NOMO-1 treated with dmso at 0.1 percent for 144 hours (cell line): ENCODE data around the gene DNM3.
"Not testable (repeated sequence)": the region's sequence is repeated elsewhere in the genome, so short reads cannot be mapped to it uniquely, and the experiment has no call there.

Experiments used
- DNase-seq: peaks from one replicate; lab custom pipeline; 2025; ENCODE audit not compliant: unreplicated experiment; lab: John Stamatoyannopoulos, UW

Gene DNM3

GRCh38 chr1:172307508-172307907 lies 466.2 kb downstream of the DNM3 start:
- DNase-seq = not testable (repeated sequence)

GRCh38 chr1:172308142-172308541 lies 466.8 kb downstream of the DNM3 start:
- no peak for DNase-seq

- DNase-seq = no peak
These were observed 467.3 kb downstream of the DNM3 start for GRCh38 chr1:172308577-172308976.

DNA sequence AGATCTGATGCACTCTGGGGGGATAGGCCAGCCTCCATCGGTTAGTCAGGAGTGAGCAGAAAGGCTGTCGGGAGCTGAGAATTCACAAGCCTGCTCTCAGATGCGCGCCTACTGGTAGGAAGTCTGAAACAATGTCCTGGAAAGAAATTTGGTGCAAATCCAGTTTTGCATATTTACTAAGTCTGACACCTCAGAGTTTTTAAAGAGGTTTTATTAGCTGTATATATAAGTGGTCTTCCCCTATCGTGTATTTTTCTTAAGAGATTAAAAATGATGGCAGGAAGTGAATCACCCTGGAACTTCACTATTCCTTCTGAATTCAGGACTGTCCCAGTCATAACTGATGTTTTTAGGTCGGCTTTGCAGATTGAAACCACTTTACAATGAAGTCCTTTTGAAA lies 479.4 kb downstream of the DNM3 start:
- no peak for DNase-seq

GRCh38 chr1:172321451-172321850 lies 480.2 kb downstream of the DNM3 start:
- DNase-seq = no peak

DNA sequence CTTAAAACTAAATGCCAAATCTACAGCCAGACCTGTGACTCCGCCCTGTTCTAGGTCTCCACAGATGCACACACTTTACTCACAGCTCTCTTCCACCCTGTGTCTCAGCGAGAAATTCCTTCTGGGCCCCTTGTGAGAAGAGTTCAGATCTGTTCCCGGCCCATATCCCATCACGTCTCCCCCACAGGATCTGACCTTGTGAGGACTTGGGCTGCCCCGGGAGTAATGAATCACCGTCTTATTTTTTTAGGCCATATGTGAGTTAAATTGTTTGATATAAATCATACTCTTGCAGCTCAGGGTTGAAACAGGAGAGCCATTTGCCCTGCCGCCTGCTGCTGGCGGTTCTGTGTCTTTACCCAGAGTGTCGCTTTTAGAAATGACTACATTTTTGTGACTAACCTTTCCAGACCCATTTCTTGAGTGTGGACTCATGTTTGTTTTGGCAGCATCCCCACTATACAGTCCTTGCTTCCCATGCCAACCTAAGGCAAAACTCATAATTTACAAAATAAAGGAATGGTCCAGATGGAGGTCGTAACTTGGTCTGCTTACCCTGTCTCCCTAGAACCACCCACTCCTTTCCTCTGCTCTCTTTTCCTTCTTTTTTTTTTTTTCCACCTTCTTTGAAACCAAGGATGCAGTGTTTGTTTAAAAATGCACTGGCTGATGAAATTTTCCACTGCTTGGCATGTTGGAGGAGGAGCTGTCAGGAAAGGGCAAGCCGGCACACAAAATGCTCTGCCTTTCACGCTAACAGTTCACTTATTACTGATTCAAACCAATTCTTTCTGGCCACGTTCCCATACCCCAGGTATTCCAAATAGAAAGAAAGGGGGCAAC lies 481.1 kb downstream of the DNM3 start:
- DNase-seq = no peak

- no peak for DNase-seq
These were observed 482.4 kb downstream of the DNM3 start for GRCh38 chr1:172323686-172324085.

- DNase-seq = no peak
These were observed 482.8 kb downstream of the DNM3 start for GRCh38 chr1:172324086-172324485.

GRCh38 chr1:172324761-172325160 lies 483.5 kb downstream of the DNM3 start:
- DNase-seq = no peak

DNA sequence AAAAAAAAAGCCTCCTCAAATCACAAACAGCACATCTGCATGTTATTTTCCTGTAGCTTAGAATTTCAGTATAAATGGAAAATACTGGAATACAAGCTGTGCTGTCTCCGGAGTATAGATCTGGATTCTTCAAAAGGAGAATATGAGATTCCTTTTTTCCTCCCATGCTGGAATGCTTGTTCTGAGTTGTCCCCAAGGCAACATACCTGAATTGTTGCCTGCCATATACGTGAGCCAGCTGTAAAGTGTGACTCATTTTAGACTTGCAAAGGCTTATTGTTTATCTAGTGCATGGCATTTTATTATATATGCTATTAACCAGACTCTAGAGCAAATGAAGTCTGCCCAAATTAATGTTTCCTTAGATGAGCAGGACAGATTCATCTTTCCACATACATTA lies 484.2 kb downstream of the DNM3 start:
- DNase-seq = no peak

DNA sequence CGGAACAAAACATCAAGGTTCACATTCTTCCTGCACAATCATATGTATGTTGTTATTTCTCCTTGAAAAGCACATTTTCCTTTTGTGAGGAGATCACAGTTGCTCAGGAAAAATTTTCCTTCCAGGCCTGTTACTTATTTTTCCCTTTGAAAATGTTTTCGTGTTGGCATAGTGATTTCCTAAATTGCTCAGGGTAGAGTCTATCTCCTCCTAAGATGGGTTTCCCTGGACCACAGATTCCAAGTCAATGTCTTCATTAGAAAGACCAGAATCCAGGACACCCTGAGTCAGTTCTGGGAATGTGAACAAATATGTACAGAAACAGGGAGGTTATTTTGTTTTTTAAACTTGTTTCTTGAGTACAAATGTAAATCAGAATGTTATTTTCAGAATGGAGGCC lies 484.8 kb downstream of the DNM3 start:
- no peak for DNase-seq

DNA sequence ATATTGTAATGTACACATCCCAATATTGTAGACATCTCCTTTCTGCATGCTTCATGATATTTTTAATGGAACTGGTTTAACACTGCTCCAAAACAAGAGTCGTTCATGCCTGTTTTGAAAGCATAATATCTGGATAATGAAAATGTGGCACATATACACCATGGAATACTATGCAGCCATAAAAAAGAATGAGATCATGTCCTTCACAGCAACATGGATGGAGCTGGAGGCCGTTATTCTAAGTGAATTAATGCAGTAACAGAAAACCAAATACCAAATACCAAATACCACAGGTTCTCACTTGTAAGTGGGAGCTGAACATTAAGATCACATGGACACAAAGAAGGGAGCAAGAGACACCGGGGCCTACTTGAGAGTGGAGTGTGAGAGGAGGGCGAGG lies 487.0 kb downstream of the DNM3 start:
- DNase-seq = no peak

DNA sequence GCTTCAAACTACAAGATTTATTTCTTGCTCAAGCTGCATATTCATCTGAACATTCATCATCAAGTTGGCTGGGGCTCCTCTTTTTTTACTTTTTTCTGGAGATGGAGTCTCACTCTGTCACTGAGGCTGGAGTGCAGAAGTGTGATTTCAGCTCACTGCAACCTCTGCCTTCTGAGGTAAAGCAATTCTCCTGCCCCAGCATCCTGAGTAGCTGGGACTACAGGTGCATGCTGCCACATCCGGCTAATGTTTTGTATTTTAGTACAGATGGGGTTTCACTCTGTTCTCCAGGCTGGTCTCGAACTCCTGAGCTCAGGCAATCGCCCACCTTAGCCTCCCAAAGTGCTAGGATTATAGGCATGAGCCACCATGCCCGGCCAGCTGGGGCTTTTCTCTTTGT lies 490.9 kb downstream of the DNM3 start:
- DNase-seq = no peak

DNA sequence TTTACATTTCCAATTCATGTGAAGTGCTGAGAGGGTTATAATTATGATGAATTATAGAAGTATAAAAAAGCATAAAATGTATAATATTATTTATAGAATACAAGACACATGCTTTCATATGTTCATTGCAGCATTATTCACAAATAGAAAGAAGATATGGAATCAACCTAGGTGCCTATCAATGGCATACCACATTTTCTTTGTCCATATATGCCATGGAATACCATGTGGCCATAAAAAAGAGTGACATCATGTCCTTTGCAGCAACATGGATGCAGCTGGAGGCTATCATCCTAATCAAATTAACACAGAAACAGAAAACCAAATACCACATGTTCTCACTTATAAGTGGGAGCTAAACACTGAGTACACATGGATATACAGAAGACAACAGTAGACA lies 494.1 kb downstream of the DNM3 start:
- DNase-seq = no peak

GRCh38 chr1:172338295-172338735 lies 497.0 kb downstream of the DNM3 start:
- DNase-seq = no peak

DNA sequence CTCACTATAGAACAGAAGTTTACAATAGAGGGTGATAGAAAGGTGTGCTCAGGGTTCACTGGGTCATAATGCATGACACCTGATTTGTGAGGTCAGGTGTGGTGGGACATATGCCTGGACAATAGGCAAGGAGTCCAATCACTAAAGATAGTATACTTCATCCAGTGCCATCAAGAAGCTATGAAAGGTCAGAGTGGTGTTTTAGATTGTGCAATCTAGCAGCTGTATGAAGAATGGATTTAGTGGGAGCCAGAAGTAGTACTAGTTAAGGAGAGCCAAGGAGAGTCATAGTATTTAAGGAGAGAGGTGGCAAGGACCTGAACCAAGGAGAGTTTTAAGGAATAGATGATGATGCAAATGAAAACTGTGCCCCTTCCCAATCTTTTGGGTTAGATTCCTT lies 498.5 kb downstream of the DNM3 start:
- DNase-seq = no peak

DNA sequence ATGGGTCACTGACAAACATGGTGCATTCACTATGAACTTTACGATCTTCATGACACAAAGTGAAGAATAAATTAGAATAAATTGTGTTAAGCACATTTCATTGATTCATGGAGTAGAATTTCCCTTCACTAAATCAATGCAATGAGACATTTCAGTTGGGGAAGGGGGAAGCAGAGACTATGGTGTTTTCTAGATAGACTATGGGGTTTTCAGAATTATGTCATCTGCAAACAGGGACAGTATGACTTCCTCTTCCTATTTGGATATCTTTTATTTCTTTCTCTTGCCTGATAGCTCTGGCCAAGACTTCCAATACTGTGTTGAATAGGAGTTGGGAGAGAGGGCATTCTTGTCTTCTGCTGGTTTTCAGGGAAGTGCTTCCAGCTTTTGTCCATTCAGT lies 499.2 kb downstream of the DNM3 start:
- no peak for DNase-seq

DNA sequence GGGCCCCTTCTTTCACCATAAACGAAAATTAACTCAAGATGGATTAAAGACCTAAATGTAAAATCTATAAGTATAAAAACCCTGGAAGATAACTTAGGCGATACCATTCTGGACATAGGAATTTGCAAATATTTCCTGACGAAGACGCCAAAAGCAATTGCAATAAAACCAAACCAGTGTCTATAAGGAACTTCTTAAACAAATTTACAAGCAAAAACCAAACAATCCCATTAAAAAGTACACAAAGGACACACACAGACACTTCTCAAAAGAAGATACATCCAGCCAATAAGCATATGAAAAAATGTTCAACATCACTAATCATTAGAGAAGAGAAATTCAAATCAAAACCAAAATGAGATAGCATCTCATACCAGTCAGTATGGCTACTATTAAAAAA lies 500.4 kb downstream of the DNM3 start:
- no peak for DNase-seq

DNA sequence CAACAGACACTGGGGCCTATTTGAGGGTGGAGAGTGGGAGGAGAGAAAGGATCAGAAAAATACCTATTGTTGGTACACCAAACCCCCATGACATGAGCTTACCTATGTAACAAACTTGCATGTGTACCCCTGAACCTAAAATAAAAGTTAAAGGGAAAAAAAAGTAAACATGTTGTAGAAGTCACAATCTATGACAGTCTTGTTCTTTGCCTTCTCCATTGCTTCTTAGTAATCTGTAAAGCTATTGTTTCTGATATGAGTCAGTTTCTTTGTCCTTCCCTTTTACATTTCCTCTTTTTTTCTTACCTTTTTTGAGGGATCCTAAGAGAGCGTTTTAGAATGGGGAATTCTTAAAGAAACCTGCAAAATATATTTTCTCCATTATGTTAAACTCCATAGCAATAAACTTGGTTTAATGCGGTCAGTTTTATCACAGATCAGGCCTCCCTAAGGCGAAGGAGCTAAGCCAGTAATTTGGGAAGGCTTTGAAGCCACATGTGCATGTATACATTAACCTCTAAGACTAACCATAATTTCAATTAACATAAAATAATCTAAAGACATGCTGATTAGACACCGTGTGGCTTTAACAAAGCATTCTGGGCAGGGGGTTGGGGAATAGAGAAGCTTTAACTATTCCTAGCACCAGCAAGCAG lies 501.4 kb downstream of the DNM3 start:
- peak; percentile 4 for DNase-seq

DNA sequence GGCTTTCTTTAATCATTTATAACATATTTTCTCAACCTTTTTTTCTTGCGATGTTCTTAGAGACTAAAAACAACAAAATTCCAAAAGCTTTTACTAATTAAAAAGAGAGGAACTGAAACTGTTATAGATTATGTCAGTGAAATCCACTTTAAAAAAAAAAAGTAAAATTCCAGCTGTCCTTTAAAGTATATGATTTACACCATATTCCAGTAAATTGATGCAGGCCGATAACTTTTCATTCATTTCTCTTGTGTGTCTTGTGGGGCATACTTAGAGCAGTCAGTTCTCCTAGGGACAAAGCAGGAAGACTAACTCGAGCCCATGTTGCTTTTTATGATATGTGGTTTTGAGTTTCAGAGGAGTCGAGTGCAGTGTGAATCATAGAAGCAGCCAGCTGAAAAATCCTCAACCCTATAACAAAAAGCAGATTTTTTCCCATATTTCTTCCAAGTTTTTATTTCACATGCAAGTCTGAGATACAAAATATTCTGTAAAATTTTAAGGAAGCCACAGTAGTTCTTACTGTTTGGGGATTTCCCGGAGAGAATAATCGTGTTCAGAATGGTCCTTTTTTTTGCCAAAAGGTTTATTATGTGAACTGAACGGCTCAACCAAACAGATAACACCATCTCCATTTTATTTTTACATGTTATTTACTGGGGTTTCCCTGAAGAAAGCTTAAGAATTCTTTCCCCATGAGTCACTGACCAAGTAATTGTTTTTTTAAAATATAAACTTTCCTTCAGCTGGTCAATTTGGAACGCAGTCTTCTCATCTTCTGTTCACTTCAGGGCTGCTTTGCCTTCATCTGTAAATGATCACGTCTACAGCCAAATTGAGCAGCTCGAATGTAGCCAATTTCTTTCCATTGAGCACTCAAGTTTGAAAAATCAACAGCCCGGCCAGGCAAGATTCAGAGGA lies 502.2 kb downstream of the DNM3 start:
- peak; percentile 1 for DNase-seq

DNA sequence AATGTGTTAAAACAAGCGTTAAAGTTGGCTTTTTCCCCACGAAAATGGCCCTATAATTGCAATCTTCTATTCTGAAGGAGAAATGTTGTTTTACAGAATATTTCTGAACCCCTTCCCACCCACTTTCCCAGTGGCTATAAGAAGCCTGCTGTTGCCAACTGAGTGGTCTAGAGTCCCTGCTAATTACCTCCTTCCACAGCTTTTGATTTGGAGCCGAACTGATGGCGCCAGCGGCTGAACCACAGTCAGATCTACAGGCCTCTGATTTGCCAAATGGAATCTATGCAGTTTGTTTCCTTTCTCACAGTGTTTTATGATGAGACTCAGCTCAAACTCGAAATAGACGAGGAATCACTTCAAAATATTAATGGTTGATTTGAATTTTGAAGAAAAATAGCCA lies 503.1 kb downstream of the DNM3 start:
- no peak for DNase-seq

- no peak for DNase-seq
These were observed 503.8 kb downstream of the DNM3 start for GRCh38 chr1:172345077-172345476.
